Osteoblast (primary cell): ENCODE results near the gene IGSF3. TPM values are rescaled to one million over a fixed set of nuclear protein-coding genes. Genes with fewer than 3 reads are reported as not detected.

Experiments
- DNase-seq: peaks from one replicate; pipeline ENCODE4 v3.0.0; 2011; ENCODE audit warnings: low spot score, mixed read lengths; ENCODE audit not compliant: insufficient read length; ENCODE audit errors: missing footprints
- H2AFZ ChIP-seq: 2 replicates; pipeline ENCODE4 v1.6.0; 2011; ENCODE audit warnings: mild to moderate bottlenecking, low read length
- H3K27ac ChIP-seq: 2 replicates; pipeline ENCODE4 v1.5.1; 2011; ENCODE audit warnings: mild to moderate bottlenecking, low read depth, low read length, moderate library complexity
- H3K27me3 ChIP-seq: 2 replicates; pipeline ENCODE4 v1.6.0; 2012; ENCODE audit warnings: mild to moderate bottlenecking, control low read depth, inconsistent platforms, low read length, moderate library complexity; ENCODE audit not compliant: insufficient read depth
- H3K36me3 ChIP-seq: 2 replicates; pipeline ENCODE4 v1.5.1; 2011; ENCODE audit warnings: mild to moderate bottlenecking, low read length, control low read depth, moderate library complexity; ENCODE audit not compliant: insufficient read depth
- H3K4me1 ChIP-seq: 2 replicates; pipeline ENCODE4 v1.5.1; 2011; ENCODE audit warnings: mild to moderate bottlenecking, low read length, control low read depth, moderate library complexity; ENCODE audit not compliant: insufficient read depth
- H3K4me2 ChIP-seq: 2 replicates; pipeline ENCODE4 v1.6.0; 2011; ENCODE audit warnings: mild to moderate bottlenecking, low read length; ENCODE audit not compliant: insufficient read depth
- H3K4me3 ChIP-seq: fragments of 200-600 bp; sonication (generic); 3 replicates; pipeline ENCODE4 v1.5.1; 2012; ENCODE audit warnings: mild to moderate bottlenecking, low read length, inconsistent platforms; ENCODE audit not compliant: insufficient read depth
- H3K79me2 ChIP-seq: 2 replicates; pipeline ENCODE4 v1.6.0; 2012; ENCODE audit warnings: mild to moderate bottlenecking, low read length, control low read depth, inconsistent platforms; ENCODE audit not compliant: insufficient read depth
- H3K9me3 ChIP-seq: 2 replicates; pipeline ENCODE4 v1.5.1; 2011; ENCODE audit warnings: low read depth, low read length, control low read depth
- H4K20me1 ChIP-seq: 2 replicates; pipeline ENCODE4 v1.6.0; 2012; ENCODE audit warnings: mild to moderate bottlenecking, low read length, control low read depth; ENCODE audit not compliant: insufficient read depth
- CTCF ChIP-seq: IDR thresholded peaks from 2 replicates; pipeline ENCODE4 v1.5.1; 2011; ENCODE audit warnings: mild to moderate bottlenecking, low read depth, low read length, moderate library complexity; ENCODE audit errors: extremely low read depth
- total RNA-seq: library from RNA; depleted of rRNA; stranded (reverse); fragments of >200 nt; gene quantifications from 2 replicates; pipeline ENCODE4 v1.2.3, GENCODE V29; 2012

The IGSF3 gene
- total RNA-seq, 1 donor: under 0.01 TPM

- peak; percentile 26 for DNase-seq
- no peak overlapping the region for H2AFZ ChIP-seq
- TF ChIP-seq CTCF: no peak
- H3K4me3 ChIP-seq: no peak overlapping the region
- H3K4me1 ChIP-seq: peaks cover 23% of the 10 kb centered on the region
- no peaks in the 10 kb centered on the region for H3K36me3 ChIP-seq
- H3K9me3 ChIP-seq: no peaks in the 10 kb centered on the region
- H4K20me1 ChIP-seq: no peaks in the 10 kb centered on the region
- no peak overlapping the region for H3K4me2 ChIP-seq
- peaks cover 6% of the 10 kb centered on the region for H3K27me3 ChIP-seq
- peaks cover 15% of the 10 kb centered on the region for H3K79me2 ChIP-seq
- no peak overlapping the region for H3K27ac ChIP-seq
Observed at GRCh38 chr1:116572771-116573430, 94.6 kb downstream of the IGSF3 start.

GRCh38 chr1:116572099-116572498 is 95.4 kb downstream of the IGSF3 start:
- Histone ChIP-seq H3K27ac (no peak overlapping the region), H3K79me2 (peaks cover 17% of the 10 kb centered on the region), H3K4me1 (peaks cover 23% of the 10 kb centered on the region), H2AFZ (no peak overlapping the region), H3K4me3 (no peak overlapping the region), H4K20me1 (no peaks in the 10 kb centered on the region), H3K36me3 (no peaks in the 10 kb centered on the region), H3K9me3 (no peaks in the 10 kb centered on the region), H3K27me3 (peaks cover 6% of the 10 kb centered on the region), H3K4me2 (no peak overlapping the region)
- no peak for TF ChIP-seq CTCF
- no peak for DNase-seq

GRCh38 chr1:116571215-116571919 is 96.2 kb downstream of the IGSF3 start:
- peaks cover 17% of the 10 kb centered on the region for H3K79me2 ChIP-seq
- peak overlapping the region; percentile 89 for H3K4me2 ChIP-seq
- peaks cover 23% of the 10 kb centered on the region for H3K4me1 ChIP-seq
- no peaks in the 10 kb centered on the region for H3K36me3 ChIP-seq
- H3K4me3 ChIP-seq: peak overlapping the region; percentile 91
- no peaks in the 10 kb centered on the region for H4K20me1 ChIP-seq
- DNase-seq: peak; percentile 62
- H3K9me3 ChIP-seq: no peaks in the 10 kb centered on the region
- H3K27me3 ChIP-seq: peaks cover 6% of the 10 kb centered on the region
- no peak overlapping the region for H3K27ac ChIP-seq
- TF ChIP-seq CTCF: no peak
- H2AFZ ChIP-seq: peak overlapping the region; percentile 92
